ENCODE data around the gene SMARCA2.

Gene SMARCA2

DNA sequence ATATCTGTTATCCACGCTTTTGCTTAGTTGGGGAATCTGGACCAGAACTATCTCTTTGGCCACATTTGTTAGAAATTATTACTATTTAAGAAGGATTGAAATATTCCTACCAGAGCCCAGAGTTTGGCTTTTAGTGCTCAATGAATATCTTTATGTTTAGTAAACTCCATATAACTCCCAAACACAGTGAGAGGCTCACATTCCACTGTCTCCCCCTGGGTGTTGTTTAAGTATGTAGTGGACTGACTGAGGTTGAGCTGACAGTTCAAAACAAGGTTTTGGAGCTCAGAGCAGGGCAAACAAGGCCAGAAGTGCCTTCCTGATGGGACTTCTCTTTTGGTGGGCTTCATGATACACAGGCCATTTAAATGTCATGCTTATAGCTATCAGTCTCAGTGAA lies 216.0 kb downstream of the SMARCA2 start:
- no peak for DNase-seq (ENCODE audit: low read depth, low spot score)
- no peak overlapping the region for H3K27ac ChIP-seq

DNA sequence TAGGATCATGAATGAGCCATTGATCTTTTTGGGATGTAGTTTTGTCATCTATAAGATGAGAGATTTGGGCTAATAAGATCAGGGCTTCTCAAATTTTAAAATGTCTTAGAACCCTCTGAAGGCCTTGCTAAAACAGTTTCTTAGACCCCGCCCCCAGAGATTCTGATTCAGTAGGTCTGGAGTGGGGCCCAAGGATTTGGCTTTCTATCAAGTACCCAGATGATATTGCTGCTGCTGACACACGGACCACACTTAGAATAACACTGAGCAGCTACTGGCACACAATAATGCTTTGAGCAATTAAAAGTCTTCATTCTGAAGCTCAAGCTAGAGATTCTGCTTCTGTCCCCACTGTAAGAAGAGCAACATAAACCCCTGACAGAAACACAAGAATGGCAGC lies 216.7 kb downstream of the SMARCA2 start:
- no peak overlapping the region for H3K27ac ChIP-seq
- DNase-seq (ENCODE audit: low read depth, low spot score): no peak

DNA sequence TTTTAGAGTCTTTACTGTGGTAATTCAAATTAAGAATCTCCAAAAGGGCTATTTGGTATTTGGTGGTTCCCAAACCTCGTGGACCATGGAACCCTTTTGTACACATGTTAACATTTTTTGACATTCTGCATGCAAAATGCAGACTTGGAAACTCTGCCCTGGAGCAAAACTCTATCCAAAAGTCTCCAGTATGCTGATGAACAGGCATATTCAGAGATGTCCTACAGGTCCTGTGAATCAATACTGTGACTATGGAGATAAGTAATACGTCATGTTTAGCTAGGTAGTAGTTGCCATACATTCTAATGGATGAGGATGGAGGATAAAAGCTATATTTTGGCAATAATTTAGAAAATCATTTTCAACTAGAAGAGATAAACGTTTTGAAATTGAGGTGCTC lies 218.1 kb downstream of the SMARCA2 start:
- no peak overlapping the region for H3K27ac ChIP-seq

DNA sequence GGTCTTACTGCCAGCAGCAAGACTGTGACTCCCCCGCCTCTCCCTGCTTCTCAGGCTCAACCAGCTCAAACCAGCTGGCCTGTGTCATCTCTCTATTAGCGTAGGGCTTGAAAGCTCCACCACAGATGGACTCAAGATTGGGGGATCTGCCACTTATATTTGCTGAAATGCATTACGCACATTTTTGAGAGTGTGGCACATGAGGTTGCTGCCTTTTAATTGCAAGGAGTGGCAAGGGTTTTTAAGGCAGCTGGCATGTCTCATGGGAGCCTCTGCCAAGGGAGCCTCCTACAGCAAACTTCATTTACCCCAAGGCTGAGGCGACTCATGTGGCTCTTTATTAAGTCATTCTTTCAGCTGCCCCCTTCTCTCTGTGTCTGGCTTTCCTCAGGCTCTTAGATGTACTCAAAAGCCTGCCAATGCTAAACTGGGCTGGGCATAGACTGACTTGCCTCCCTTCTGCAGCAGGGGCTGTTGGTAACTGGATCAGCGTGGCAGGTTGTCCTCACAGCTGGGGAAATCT lies 219.3 kb downstream of the SMARCA2 start:
- H3K27ac ChIP-seq: peak overlapping the region; percentile 13
- DNase-seq (ENCODE audit: low read depth, low spot score): no peak

More for the DNA sequence above, 218.1 kb downstream of the SMARCA2 start:
- no peak for DNase-seq (ENCODE audit: low read depth, low spot score)

DNA sequence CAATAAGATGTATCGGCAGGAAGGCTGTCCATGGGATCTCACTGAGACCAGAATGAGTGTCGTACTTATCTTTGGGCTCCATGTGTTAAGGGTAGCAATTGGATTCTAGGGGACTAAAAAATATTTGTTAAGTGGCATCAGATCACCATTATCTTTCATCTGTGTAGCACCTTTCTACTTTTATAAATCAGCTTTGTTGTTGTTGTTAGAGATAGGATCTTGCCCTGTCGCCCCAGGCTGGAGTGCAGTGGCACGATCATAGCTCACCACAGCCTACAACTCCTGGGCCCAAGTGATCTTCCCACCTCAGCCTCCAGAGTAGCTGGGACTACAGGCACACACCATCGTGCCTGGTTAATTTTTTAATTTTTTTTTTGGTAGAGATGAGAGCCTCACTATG lies 220.5 kb downstream of the SMARCA2 start:
- no peak for DNase-seq (ENCODE audit: low read depth, low spot score)
- H3K27ac ChIP-seq: no peak overlapping the region

DNA sequence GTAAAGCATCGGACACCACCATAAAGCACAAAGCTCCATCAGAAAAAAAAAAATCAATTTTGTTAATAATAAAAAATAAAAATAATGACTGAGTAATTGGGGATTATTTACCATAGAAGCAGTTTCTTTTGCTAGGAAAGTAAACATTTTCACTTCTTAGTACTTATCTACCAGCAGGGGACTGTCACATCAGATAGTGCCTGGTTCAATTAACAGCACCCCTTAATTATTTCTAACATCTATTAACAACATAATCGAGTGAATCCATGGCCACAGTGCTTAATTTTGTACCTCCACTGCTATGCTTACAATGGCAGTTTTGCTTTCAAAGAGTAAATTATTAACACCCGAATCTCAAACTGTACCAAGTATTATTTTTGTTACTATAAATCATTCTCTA lies 221.7 kb downstream of the SMARCA2 start:
- H3K27ac ChIP-seq: no peak overlapping the region
- no peak for DNase-seq (ENCODE audit: low read depth, low spot score)

DNA sequence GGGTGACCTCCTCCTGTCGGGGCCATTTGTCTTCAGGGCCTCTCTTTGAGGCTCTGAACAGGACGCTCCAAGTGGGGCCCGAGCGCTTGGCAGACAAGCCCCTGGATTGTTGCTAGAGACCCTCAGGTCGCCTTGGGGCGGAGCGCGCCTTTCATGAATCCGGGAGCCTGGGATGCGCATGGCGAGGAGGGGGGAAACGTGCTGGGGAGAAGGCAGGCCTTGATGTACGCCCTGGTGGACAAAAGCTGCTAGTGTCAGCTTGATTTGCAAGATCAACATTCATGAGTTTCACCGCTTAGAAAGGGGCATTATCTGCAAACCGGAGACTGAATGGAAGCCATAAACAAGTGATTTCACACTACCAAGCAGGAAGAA lies 226.3 kb downstream of the SMARCA2 start:
- H3K27ac ChIP-seq: peak overlapping the region; percentile 64
- DNase-seq (ENCODE audit: low read depth, low spot score): no peak

DNA sequence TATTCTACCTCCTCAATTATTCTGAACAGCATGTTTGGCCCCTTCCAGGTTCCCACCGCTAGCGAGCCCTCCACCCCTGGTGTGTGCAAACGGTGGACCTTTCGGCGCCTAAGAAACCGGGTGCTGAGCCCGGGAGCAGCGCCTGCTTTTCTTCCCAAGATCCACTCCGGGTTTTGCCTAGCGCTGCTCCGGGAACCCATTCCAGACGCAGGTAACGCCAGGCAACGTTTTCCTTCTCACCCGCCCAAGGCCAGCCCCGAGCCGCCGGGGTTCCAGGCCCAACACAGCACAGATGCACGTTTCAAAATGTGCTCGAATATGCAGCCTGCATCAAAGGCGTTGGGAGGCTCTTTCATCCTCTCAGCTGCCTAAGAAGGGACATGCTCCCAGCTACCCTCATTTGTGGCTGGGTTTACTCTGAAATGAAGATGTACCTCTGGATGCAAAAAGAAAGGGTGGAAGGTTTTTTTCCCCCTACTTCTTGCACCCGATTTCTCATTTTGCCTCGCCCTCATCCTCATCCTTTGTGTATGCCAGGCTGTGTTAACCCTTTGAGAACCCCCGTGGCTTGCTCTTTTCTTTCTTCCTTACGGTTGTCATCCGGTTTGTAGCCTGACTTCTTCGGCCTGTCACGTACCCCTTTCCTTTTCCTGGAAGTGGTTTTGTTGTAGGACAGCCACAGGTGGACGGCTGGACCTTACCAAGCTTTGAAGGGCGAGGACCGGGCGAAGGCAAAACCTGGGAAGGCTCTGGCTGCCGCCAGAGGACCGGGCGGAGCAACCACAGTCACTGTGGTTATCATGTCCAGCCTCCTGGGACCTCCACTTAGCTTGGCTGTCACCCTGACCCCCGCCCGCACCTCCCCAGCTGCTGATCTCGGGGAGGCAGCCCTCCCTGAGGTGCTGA lies 226.9 kb downstream of the SMARCA2 start:
- DNase-seq (ENCODE audit: low read depth, low spot score): peak; percentile 54
- peak overlapping the region; percentile 64 for H3K27ac ChIP-seq

DNA sequence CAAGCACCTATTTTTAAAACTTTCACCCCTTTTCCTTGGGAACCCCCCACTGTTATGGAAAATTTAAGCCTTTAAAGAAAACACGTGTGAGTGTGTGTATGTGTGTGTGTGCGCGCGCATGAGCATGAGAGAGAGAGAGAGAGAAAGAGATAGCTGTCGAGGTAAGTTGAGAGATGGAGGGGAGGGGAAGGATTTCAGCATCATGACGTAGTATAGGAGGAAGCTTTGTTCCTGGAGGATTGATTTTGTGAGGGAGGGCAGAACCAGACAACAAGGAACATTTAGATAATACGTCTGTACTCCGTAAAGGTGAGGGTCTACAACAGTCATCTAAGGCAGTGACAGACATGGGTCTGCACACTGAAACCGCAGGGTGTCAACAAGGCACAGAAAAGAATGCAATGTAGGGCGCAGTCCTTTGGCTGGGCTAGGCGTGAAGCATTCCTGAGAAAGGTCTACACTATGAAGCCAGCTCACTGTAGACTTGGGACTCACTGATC lies 227.7 kb downstream of the SMARCA2 start:
- H3K27ac ChIP-seq: peak overlapping the region; percentile 64
- DNase-seq (ENCODE audit: low read depth, low spot score): no peak

All from epithelial cell of prostate (primary cell).